Left lobe of liver (tissue), 2 donors: Measurements from ENCODE around the gene IKZF1. TPM values are rescaled to one million over a fixed set of nuclear protein-coding genes. Genes with fewer than 3 reads are reported as not detected.

Source experiments
- ATAC-seq: fragments of 200-7000 bp; cut with Tn5 transposase; one replicate; pipeline ENCODE4 v1.9.1; 2020; ENCODE audit warnings: mild to moderate bottlenecking, moderate library complexity
- DNase-seq: peaks from one replicate; pipeline ENCODE4 v3.0.0-alpha.2; 2020; ENCODE audit warnings: low spot score
- total RNA-seq: library from RNA; stranded (reverse); gene quantifications from one replicate; pipeline ENCODE4 v1.2.1, GENCODE V29; 2021
- donor health status: DM: no; HTN: no; CAD: no; lungs with moderate emphysema.
- donor health status: DM: no; HTN: yes; CAD: no.

IKZF1 gene
- total RNA-seq, 1 donor from 2014 or later, result 2.8 TPM

GRCh38 chr7:50404392-50404791 is 99.9 kb downstream of the IKZF1 start:
- no peak for DNase-seq
- ATAC-seq, result no peak

GRCh38 chr7:50405221-50405620 is 100.7 kb downstream of the IKZF1 start:
- no peak for ATAC-seq

GRCh38 chr7:50406935-50407334 is 102.4 kb downstream of the IKZF1 start:
- ATAC-seq, result no peak
- DNase-seq, result no peak

More at GRCh38 chr7:50405221-50405620, 100.7 kb downstream of the IKZF1 start:
- DNase-seq, result no peak

DNA sequence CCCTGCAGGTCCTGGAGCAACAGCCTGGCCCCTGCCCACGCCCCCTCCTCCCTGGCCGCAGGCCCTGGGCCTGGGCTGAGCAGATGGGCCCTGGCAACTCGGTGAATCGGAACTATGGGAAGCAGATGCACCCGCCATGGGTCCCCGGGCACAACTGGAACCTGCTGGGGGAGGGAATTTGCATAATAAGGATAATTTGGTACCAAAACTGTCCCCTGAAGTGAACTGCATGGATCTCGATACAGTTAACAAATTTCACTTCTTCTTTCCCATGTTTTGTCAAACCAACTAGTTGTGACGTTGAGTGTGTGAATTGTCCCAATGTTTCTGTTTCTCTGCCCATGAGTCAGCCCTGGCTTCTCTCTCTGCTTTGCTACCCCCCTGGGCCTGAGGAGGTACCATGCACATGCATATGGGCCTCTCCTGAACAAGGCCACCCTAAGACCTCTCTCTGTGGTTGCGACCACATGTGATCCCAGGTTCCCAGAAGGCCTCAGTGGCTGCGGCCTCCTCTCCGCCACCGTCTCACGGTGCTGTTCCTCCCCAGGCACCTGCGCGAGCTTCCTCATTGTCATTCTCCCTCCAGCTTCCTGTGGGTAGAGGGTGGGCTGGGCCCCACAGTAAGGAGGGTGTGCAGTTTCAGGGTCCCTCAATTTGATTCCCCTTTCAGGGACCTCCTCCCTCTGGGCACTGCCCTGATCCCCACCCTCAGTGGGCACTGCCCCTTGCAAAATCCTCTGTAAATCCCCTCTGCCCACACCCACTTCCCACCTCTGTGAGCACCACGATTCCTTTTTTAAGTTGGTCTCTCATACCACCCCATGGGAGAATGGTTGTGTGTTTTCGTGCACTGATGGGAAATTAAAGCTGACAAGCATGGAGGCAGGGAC is 105.6 kb downstream of the IKZF1 start:
- peak; percentile 20 for ATAC-seq

GRCh38 chr7:50411332-50411731 is 106.8 kb downstream of the IKZF1 start:
- ATAC-seq, result no peak
- DNase-seq, result no peak

More for the DNA sequence above, 105.6 kb downstream of the IKZF1 start:
- no peak for DNase-seq

DNA sequence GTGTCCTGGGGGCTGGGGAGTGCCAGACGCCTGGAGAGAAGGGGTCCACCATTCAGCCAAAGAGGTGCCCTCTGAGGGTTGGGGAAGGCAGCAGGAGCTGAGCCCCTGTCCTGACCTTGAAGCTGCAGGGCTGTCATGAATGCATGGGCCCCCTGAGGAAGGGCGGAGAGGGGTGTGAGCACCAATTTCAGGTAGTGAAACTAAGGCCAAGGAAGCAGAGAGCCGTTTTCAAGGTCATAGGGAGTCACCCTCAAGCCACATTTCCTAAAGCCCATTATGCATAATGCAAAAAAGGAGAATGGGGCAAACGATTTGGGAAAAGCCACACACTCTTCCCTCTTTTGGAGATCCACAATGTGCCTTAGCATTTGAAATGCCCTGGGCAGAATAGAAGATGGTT is 108.5 kb downstream of the IKZF1 start:
- DNase-seq (no peak), ATAC-seq (no peak)

DNA sequence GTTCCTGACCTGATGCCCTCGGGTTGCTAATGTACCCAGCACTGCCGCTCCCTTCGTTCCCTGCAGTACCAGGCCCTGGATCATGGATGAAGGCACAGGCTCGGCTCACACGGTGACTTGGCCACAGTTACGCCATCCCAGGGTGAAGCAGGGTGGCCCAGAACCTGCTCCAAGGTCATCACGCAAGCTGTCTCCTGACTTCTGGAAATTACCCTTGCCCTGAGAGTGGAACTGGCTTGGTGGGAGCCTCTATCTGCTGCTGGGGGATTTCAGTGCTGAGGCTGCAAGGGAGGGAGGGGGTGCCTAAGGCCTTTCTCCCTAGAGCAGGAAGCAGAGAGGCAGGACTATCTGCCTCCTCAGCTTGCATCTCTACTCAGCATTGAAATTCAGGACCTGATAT is 109.0 kb downstream of the IKZF1 start:
- DNase-seq (no peak), ATAC-seq (no peak)

- ATAC-seq (no peak), DNase-seq (no peak)
These were observed 111.4 kb downstream of the IKZF1 start for GRCh38 chr7:50415844-50416364.

DNA sequence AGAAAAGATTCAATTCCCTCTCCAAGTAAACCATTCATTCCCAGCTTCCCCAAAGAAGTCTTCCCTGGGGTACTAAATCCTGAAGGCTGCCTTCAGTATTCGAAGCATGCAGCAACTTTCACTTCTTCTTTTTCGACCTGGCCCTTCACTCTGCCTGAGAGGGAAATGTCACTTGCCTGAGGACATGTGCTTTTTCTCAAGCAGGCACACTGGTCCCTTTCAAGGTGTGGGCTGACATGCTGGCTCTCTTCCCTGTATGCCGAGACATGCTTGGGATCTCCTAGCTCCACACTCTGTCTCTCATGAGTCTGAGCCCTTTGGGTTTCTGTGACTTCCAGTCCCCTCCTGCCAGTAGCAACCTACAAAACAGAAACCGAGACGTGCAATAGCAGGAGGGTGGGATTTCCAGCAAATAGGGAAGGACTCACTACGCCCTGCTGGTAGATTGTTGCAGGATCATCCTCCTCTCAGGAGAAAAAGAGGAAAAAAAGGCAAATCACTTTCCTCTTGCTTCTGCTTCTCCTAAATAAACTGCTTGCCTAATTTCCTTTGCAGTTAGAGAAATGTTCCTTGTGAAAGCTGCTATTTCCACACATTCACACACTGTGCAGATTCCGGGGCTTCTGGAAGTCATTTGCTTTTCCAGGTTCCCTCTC is 112.1 kb downstream of the IKZF1 start:
- DNase-seq, result no peak

GRCh38 chr7:50418086-50418515 is 113.6 kb downstream of the IKZF1 start:
- peak; percentile 55 for DNase-seq
- peak; percentile 92 for ATAC-seq

More for the DNA sequence above, 112.1 kb downstream of the IKZF1 start:
- ATAC-seq, result peak; percentile 45

- DNase-seq (no peak), ATAC-seq (no peak)
These were observed 114.2 kb downstream of the IKZF1 start for GRCh38 chr7:50418526-50419290.

GRCh38 chr7:50421043-50421442 is 116.5 kb downstream of the IKZF1 start:
- ATAC-seq (no peak), DNase-seq (no peak)

DNA sequence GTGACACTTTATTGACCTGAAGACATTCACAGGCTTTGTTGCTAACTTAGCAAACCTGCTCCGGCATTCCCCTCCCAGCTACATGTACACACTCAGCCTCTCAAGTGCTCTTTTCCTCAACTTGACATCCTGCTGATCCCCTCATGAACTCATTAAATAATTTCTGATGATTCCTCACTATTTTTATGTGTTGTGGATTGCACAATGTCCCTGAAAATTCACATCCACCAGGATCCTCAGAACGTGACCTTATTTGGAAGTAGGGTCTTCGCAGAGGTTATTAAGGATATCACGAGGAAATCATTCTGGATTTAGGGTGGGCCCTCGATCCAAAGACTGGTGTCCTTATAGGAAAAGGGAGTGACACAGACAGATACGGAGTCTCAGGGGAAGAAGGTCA is 118.3 kb downstream of the IKZF1 start:
- ATAC-seq, result no peak
- DNase-seq, result no peak

GRCh38 chr7:50423860-50424259 is 119.3 kb downstream of the IKZF1 start:
- DNase-seq, result no peak
- no peak for ATAC-seq

GRCh38 chr7:50425318-50425717 is 120.8 kb downstream of the IKZF1 start:
- ATAC-seq, result no peak
- no peak for DNase-seq

DNA sequence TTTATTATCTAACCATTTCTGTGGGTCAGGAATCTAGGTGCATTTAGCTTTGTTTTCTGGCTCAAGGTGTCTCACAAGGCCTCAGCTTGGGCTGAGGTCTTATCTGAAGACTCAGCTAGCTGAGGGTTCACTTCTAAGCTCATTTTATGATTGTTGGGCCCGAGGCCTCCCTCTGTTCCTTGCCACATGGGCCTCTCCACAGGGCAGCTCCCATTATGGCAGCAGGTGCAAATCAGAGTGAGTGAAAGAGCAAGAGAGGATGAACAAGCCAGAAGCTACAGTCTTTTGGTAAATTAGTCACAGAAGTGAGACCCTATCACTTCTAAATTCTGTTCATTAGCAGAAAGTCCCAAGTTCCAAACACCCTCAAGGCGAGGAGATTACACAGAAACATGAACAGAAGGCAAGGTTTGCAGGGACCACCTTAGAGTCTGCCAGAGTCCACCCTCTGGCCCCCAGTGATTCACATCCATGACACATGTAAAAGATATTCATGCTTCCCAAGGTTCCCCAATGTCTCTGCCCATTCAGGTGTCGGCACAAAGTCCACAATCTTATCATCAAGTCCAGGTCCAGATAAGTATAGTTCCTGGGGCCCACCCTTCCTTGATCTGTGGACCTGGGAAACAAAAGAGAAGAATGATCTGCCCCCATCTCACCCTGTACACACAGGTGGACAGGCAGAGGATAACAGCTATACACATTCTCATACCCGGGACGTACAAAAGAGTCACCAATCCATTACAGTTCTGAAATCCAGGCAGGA is 121.9 kb downstream of the IKZF1 start:
- ATAC-seq (no peak), DNase-seq (no peak)

- ATAC-seq (no peak), DNase-seq (no peak)
These were observed 123.0 kb downstream of the IKZF1 start for GRCh38 chr7:50427518-50427917.

DNA sequence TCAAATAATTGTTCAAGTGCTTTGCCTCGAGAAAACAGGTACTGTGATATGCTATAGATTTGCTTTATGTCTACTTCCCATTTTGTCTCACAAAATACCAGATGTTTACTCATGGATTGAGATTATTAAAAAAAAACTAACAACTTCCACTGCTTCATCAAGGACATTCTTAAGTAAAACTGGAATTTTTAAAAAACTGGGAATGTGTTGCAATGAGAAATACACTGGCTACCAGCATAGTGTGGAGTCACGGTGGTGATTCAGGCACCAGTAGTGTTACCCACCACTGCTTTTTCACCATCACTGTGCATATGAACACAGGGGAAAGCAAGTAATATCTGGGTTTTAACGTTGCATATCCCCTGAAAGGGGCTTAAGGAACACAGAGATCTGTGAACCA is 124.4 kb downstream of the IKZF1 start:
- ATAC-seq (no peak), DNase-seq (no peak)

GRCh38 chr7:50431316-50431715 is 126.8 kb downstream of the IKZF1 start:
- DNase-seq (no peak), ATAC-seq (no peak)

- ATAC-seq, result no peak
- no peak for DNase-seq
These were observed 127.3 kb downstream of the IKZF1 start for GRCh38 chr7:50431722-50432305.
